Tibial nerve (tissue), 4 donors: ENCODE results near the gene GSTO1.

Source experiments
- CTCF ChIP-seq, 5 experiments: fragments of 200-600 bp in 3 of 5; fragments of 450-650 bp in 2 of 5; sonication (generic) in 3 of 5; IDR thresholded peaks; one replicate each; pipeline ENCODE4 v1.5.1; 2016 to 2019; ENCODE audit warnings: antibody characterized with exemption in 5 of 5, mild to moderate bottlenecking in 3 of 5, moderate library complexity in 2 of 5
- EP300 ChIP-seq, 2 donors: sonication (generic); formaldehyde crosslinking; IDR thresholded peaks; one replicate each; pipeline ENCODE4 v1.6.1; 2017; ENCODE audit warnings: antibody characterized with exemption in 2 of 2, mild to moderate bottlenecking in 1 of 2
- POLR2A ChIP-seq, 2 donors: fragments of 450-650 bp; IDR thresholded peaks; one replicate each; pipeline ENCODE4 v1.6.1; 2017; ENCODE audit warnings: antibody characterized with exemption in 2 of 2, mild to moderate bottlenecking in 2 of 2, moderate library complexity in 2 of 2

DNA sequence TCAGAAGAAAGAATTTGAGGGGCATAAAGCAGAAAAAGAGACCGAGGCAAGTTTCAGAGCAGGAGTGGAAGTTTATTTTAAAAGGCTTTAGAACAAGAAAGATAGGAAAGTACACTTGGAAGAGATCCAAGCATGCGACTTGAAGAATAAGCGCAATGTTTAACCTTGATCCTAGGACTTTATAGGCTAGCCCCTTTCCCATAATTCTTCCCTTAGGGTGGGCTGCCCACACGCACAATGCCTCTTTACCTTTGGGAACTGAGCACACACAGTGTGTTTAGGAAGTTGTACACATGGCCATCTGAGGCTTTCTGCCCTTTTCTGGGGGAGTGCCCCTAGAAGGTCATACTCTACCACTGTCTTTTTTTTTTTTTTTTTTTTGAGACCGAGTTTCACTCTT is 11.2 kb upstream of the GSTO1 start:
- no peak for TF ChIP-seq POLR2A (IDR thresholded peaks at IDR 0.05)
- no peak for TF ChIP-seq CTCF (IDR thresholded peaks at IDR 0.05)
- TF ChIP-seq EP300 (IDR thresholded peaks at IDR 0.05): no peak
